BE2C (cell line): ENCODE results near the gene ATF5.
A peak's percentile ranks its signal among the peaks of the same experiment; 100 is the strongest.

ENCODE experiments used
- DNase-seq: peaks from one replicate; pipeline ENCODE4 v3.0.0-alpha.2; 2020
- H3K27me3 ChIP-seq: fragments of 250-450 bp; sonication (Bioruptor Pico); 2 replicates; pipeline ENCODE4 v1.5.1; 2020; ENCODE audit warnings: mild to moderate bottlenecking
- H3K36me3 ChIP-seq: fragments of 250-450 bp; sonication (Bioruptor Pico); 2 replicates; pipeline ENCODE4 v1.5.1; 2020; ENCODE audit warnings: mild to moderate bottlenecking
- H3K4me1 ChIP-seq: fragments of 250-450 bp; sonication (Bioruptor Pico); 2 replicates; pipeline ENCODE4 v1.5.1; 2020
- H3K4me3 ChIP-seq: 2 replicates; pipeline ENCODE4 v1.5.1; 2011; ENCODE audit warnings: low read depth, low read length
- H3K9me3 ChIP-seq: fragments of 250-450 bp; sonication (Bioruptor Pico); 2 replicates; pipeline ENCODE4 v1.5.1; 2020
- CTCF ChIP-seq: IDR thresholded peaks from 2 replicates; pipeline ENCODE4 v1.5.1; 2012; ENCODE audit warnings: mild to moderate bottlenecking, low read depth, low read length

ATF5 gene

GRCh38 chr19:49888510-49888824 lies 40.5 kb upstream of the ATF5 start:
- H3K9me3 ChIP-seq, result no peaks in the 10 kb centered on the region
- TF ChIP-seq CTCF, result no peak
- H3K36me3 ChIP-seq, result peaks cover 6% of the 10 kb centered on the region; the same call in 1 of the 2 replicates
- H3K27me3 ChIP-seq, result no peaks in the 10 kb centered on the region
- DNase-seq, result no peak
- H3K4me3 ChIP-seq, result no peak overlapping the region
- H3K4me1 ChIP-seq, result peaks cover 6% of the 10 kb centered on the region; the same call in 1 of the 2 replicates

- H3K4me3 ChIP-seq, result no peak overlapping the region
- peaks cover 6% of the 10 kb centered on the region; the same call in 1 of the 2 replicates for H3K4me1 ChIP-seq
- H3K36me3 ChIP-seq, result no peaks in the 10 kb centered on the region; the same call in 1 of the 2 replicates
- no peaks in the 10 kb centered on the region for H3K9me3 ChIP-seq
- no peaks in the 10 kb centered on the region for H3K27me3 ChIP-seq
- no peak for DNase-seq
- TF ChIP-seq CTCF, result no peak
These were observed 39.8 kb upstream of the ATF5 start for GRCh38 chr19:49889038-49889686.

GRCh38 chr19:49889687-49890348 lies 39.2 kb upstream of the ATF5 start:
- Histone ChIP-seq H3K9me3 (no peaks in the 10 kb centered on the region), H3K4me3 (no peak overlapping the region; the same call in 1 of the 2 replicates)
- no peak for DNase-seq

GRCh38 chr19:49890349-49891311 lies 38.4 kb upstream of the ATF5 start:
- peak; percentile 11; the same call in 1 of the 2 replicates for TF ChIP-seq CTCF
- peaks cover 6% of the 10 kb centered on the region; the same call in 1 of the 2 replicates for H3K4me1 ChIP-seq
- H3K4me3 ChIP-seq, result peak overlapping the region; percentile 43
- no peaks in the 10 kb centered on the region for H3K36me3 ChIP-seq
- DNase-seq, result peak; percentile 82
- H3K27me3 ChIP-seq, result no peaks in the 10 kb centered on the region
- H3K9me3 ChIP-seq, result no peaks in the 10 kb centered on the region

More at GRCh38 chr19:49889687-49890348, 39.2 kb upstream of the ATF5 start:
- H3K4me1 ChIP-seq, result peaks cover 6% of the 10 kb centered on the region; the same call in 1 of the 2 replicates
- TF ChIP-seq CTCF, result no peak
- H3K36me3 ChIP-seq, result no peaks in the 10 kb centered on the region
- H3K27me3 ChIP-seq, result no peaks in the 10 kb centered on the region

- no peak overlapping the region for H3K4me3 ChIP-seq
- H3K36me3 ChIP-seq, result no peaks in the 10 kb centered on the region
- no peak for DNase-seq
- peaks cover 6% of the 10 kb centered on the region; the same call in 1 of the 2 replicates for H3K4me1 ChIP-seq
- no peak for TF ChIP-seq CTCF
- no peaks in the 10 kb centered on the region for H3K9me3 ChIP-seq
- no peaks in the 10 kb centered on the region for H3K27me3 ChIP-seq
These were observed 37.6 kb upstream of the ATF5 start for GRCh38 chr19:49891393-49891792.
